Endothelial cell (in vitro differentiated cells): ENCODE data around the gene CARHSP1. TPM values are rescaled to one million over a fixed set of nuclear protein-coding genes. Genes with fewer than 3 reads are reported as not detected.

Experiments
- DNase-seq: peaks from one replicate; pipeline ENCODE4 v3.0.0; 2021; ENCODE audit warnings: low spot score
- H3K27ac Mint-ChIP-seq: one replicate; pipeline ENCODE4 v1.8.0; 2021; ENCODE audit warnings: mixed read lengths, inconsistent platforms; ENCODE audit not compliant: unreplicated experiment
- H3K27me3 Mint-ChIP-seq: one replicate; pipeline ENCODE4 v1.8.0; 2021; ENCODE audit warnings: mild to moderate bottlenecking, moderate library complexity, mixed read lengths, inconsistent platforms; ENCODE audit not compliant: unreplicated experiment
- H3K36me3 Mint-ChIP-seq: one replicate; pipeline ENCODE4 v1.8.0; 2021; ENCODE audit warnings: mild to moderate bottlenecking, low read depth, mixed read lengths, inconsistent platforms; ENCODE audit not compliant: unreplicated experiment
- H3K4me1 Mint-ChIP-seq: one replicate; pipeline ENCODE4 v1.8.0; 2021; ENCODE audit warnings: mild to moderate bottlenecking, mixed read lengths, inconsistent platforms; ENCODE audit not compliant: unreplicated experiment
- H3K4me3 Mint-ChIP-seq: one replicate; pipeline ENCODE4 v1.8.0; 2021; ENCODE audit warnings: mild to moderate bottlenecking, mixed read lengths, inconsistent platforms; ENCODE audit not compliant: unreplicated experiment
- H3K9me3 Mint-ChIP-seq: one replicate; pipeline ENCODE4 v1.8.0; 2021; ENCODE audit warnings: mixed read lengths, inconsistent platforms; ENCODE audit not compliant: unreplicated experiment
- CTCF ChIP-seq: fragments of 200-600 bp; sonication (generic); IDR thresholded peaks from one replicate; pipeline ENCODE4 v1.5.0; 2021; ENCODE audit warnings: antibody characterized with exemption; ENCODE audit not compliant: unreplicated experiment
- total RNA-seq: library from RNA; stranded (reverse); fragmentation: NEBNext Ultra II Directional; extraction: Animal tissue kit (Norgen Biotek cat#: 25700); gene quantifications from one replicate; pipeline ENCODE4 v1.2.1, GENCODE V29; 2021; ENCODE audit not compliant: unreplicated experiment

The CARHSP1 gene
- total RNA-seq, 1 donor from 2014 or later, result 127 TPM

GRCh38 chr16:8888951-8889892, 20.4 kb upstream of the CARHSP1 start:
- TF ChIP-seq CTCF, result no peak
- H3K9me3 Mint-ChIP-seq, result no peaks in the 10 kb centered on the region

DNA sequence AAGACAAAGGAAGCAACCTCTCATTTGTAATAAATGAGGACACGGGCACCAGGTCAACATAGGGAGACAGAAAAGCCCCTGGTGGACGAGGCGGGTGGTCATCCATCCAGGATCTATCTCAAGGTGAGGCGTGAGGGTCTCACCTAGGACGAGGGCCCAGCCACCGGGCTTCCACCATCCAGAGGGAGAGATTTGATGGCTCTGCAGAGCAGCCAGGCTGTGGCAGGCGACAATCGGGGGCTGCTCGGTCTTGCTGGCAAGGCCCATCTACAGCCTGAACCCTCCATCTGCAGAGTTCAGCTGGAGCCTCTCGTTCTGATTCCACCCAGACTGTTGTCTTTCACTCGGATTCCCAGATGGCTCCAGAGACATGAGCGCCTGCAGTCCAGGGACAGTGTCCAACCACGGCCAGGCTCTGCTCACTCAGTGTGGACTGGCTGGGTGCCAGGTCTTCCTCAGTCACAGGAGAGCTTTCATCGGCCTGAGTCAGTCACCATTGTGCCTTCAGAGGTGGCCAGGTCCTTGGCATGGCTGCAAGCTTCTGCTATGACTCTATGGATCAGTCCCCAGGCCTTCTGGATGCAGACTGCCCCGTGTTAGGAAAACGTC, 19.2 kb upstream of the CARHSP1 start:
- no peak for DNase-seq
- TF ChIP-seq CTCF, result no peak
- Mint-ChIP-seq H3K4me3 (no peak overlapping the region), H3K9me3 (no peaks in the 10 kb centered on the region), H3K27me3 (peaks cover 12% of the 10 kb centered on the region), H3K4me1 (peaks cover 5% of the 10 kb centered on the region), H3K36me3 (peaks cover 27% of the 10 kb centered on the region), H3K27ac (no peak overlapping the region)

More at GRCh38 chr16:8888951-8889892, 20.4 kb upstream of the CARHSP1 start:
- no peak overlapping the region for H3K4me3 Mint-ChIP-seq
- peaks cover 13% of the 10 kb centered on the region for H3K27me3 Mint-ChIP-seq
- no peak overlapping the region for H3K27ac Mint-ChIP-seq
- H3K4me1 Mint-ChIP-seq, result peaks cover 10% of the 10 kb centered on the region
- no peak for DNase-seq
- peaks cover 34% of the 10 kb centered on the region for H3K36me3 Mint-ChIP-seq

- Mint-ChIP-seq H3K9me3 (no peaks in the 10 kb centered on the region), H3K27me3 (peaks cover 12% of the 10 kb centered on the region), H3K4me1 (peaks cover 5% of the 10 kb centered on the region), H3K36me3 (peaks cover 21% of the 10 kb centered on the region), H3K4me3 (peak overlapping the region; percentile 9), H3K27ac (no peak overlapping the region)
- TF ChIP-seq CTCF, result no peak
- no peak for DNase-seq
These were observed 18.6 kb upstream of the CARHSP1 start for GRCh38 chr16:8887431-8887765.

DNA sequence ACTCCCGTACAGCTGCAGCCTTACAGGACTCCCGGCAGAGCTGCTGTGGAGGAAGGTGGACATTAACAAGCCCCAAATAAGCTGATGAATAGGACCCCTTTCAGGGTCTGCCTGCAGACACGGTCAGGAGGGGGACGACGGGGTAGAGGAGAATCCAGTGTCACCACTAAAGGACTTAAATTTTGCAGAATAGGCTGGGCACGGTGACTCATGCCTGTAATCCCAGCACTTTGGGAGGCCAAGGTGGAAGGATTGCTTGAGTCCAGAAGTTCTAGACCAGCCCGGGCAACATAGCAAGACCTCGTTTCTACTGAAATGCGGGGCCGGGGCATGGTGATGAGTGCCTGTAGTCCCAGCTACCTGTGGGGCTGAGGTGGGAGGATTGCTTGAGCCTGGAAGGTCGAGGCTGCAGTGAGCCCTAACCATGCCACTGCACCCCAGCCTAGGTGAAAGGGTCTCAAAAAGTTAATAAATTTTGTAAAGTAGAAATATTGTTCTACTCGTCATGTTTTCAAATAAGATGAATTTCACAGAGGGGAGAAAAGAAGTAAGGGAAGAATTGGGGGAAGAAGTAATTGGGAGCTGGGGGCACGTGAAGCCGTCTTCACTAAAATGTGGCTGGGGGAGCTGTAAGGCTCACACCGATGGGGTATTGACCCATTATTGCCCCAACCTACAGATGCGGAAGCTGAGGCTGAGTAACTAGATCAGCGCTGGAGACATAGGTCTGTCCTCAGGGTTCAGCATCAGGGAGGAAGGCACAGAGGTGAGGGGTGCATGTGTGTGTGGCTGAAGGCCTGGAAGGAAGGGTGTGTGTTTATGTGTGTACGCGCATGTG, 18.0 kb upstream of the CARHSP1 start:
- DNase-seq, result no peak
- no peaks in the 10 kb centered on the region for H3K9me3 Mint-ChIP-seq
- H3K4me1 Mint-ChIP-seq, result peaks cover 5% of the 10 kb centered on the region
- H3K27me3 Mint-ChIP-seq, result peaks cover 12% of the 10 kb centered on the region
- H3K36me3 Mint-ChIP-seq, result peaks cover 21% of the 10 kb centered on the region
- TF ChIP-seq CTCF, result no peak
- H3K27ac Mint-ChIP-seq, result no peak overlapping the region
- peak overlapping the region; percentile 9 for H3K4me3 Mint-ChIP-seq
